CD4-positive, alpha-beta T cell (primary cell): ENCODE measurements around the gene FOXJ3. TPM values are rescaled to one million over a fixed set of nuclear protein-coding genes. Genes with fewer than 3 reads are reported as not detected.

ENCODE experiments used
- ATAC-seq: fragments of 200-7000 bp; cut with Tn5 transposase; one replicate; pipeline ENCODE4 v1.10.0; 2022; ENCODE audit warnings: mild to moderate bottlenecking; ENCODE audit not compliant: poor library complexity
- CTCF ChIA-PET: fragments of 350-600 bp; sonication (Branson Sonifier 250); formaldehyde crosslinking; loops from one replicate; lab custom pipeline; 2021; ENCODE audit warnings: antibody characterized with exemption, inconsistent platforms; lab: Charles Lee
- POLR2A ChIA-PET: fragments of 350-600 bp; sonication (Branson Sonifier 250); formaldehyde crosslinking; loops from one replicate; lab custom pipeline; 2021; ENCODE audit warnings: antibody characterized with exemption, inconsistent platforms; lab: Charles Lee
- DNase-seq, 14 experiments: peaks; one replicate each; pipeline ENCODE4 v3.0.0-alpha.2; 2013 to 2020; ENCODE audit warnings: mixed read lengths in 2 of 14
- H3K27ac ChIP-seq, 2 donors: one replicate each; pipeline versions ENCODE4 v1.5.1 to v1.7.0; 2013; ENCODE audit warnings: low read length in 2 of 2, low read depth in 1 of 2, mild to moderate bottlenecking in 1 of 2
- H3K27me3 ChIP-seq, 2 experiments: 1 replicate in 1 of 2; 2 replicates in 1 of 2; pipeline versions ENCODE4 v1.6.1 to v1.7.0; 2013; ENCODE audit warnings: low read length in 2 of 2, control low read depth in 1 of 2, mild to moderate bottlenecking in 1 of 2, moderate library complexity in 1 of 2; ENCODE audit not compliant: insufficient read depth in 2 of 2, control insufficient read depth in 1 of 2
- H3K36me3 ChIP-seq: one replicate; pipeline ENCODE4 v1.6.1; 2013; ENCODE audit warnings: low read length, control low read depth; ENCODE audit not compliant: insufficient read depth
- H3K4me1 ChIP-seq: one replicate; pipeline ENCODE4 v1.6.1; 2013; ENCODE audit warnings: low read length, control low read depth; ENCODE audit not compliant: insufficient read depth
- H3K4me3 ChIP-seq: one replicate; pipeline ENCODE4 v1.5.1; 2013; ENCODE audit warnings: mild to moderate bottlenecking, low read length, moderate library complexity
- H3K9me3 ChIP-seq, 2 experiments: 1 replicate in 1 of 2; 2 replicates in 1 of 2; pipeline versions ENCODE4 v1.6.1 to v1.7.0; 2013; ENCODE audit warnings: low read length in 2 of 2, mild to moderate bottlenecking in 2 of 2, control low read depth in 1 of 2, moderate library complexity in 1 of 2; ENCODE audit not compliant: control insufficient read depth in 1 of 2, insufficient read depth in 1 of 2
- H3K27ac Mint-ChIP-seq: one replicate; pipeline ENCODE4 v1.8.0; 2020; ENCODE audit warnings: mixed read lengths
- H3K27me3 Mint-ChIP-seq: one replicate; pipeline ENCODE4 v1.8.0; 2021; ENCODE audit warnings: mixed read lengths
- H3K36me3 Mint-ChIP-seq: one replicate; pipeline ENCODE4 v1.8.0; 2021; ENCODE audit warnings: low read depth, mixed read lengths
- H3K4me1 Mint-ChIP-seq: one replicate; pipeline ENCODE4 v1.8.0; 2021; ENCODE audit warnings: low read depth, mixed read lengths
- H3K4me3 Mint-ChIP-seq: one replicate; pipeline ENCODE4 v1.8.0; 2020; ENCODE audit warnings: mild to moderate bottlenecking, mixed read lengths
- H3K9me3 Mint-ChIP-seq: one replicate; pipeline ENCODE4 v1.8.0; 2020; ENCODE audit warnings: mixed read lengths
- CTCF ChIP-seq: fragments of 200-600 bp; IDR thresholded peaks from one replicate; pipeline ENCODE4 v1.8.0; 2022; ENCODE audit warnings: antibody characterized with exemption, mild to moderate bottlenecking
- intact Hi-C, 2 experiments: fragments of 100-400 bp; cut with DNase I in 1 of 2; cut with micrococcal nuclease in 1 of 2; formaldehyde crosslinking; loops; one replicate each; pipeline versions ENCODE4 v1.15.1 to v1.9.0; 2023 to 2025; cut with DNase I, micrococcal nuclease
- total RNA-seq, 174 experiments: library from RNA in 2 of 174; stranded (reverse) in 2 of 174; gene quantifications; one replicate each; pipeline ENCODE4 v1.2.3 and lab custom pipeline; 2021 to 2026

FOXJ3 gene
- total RNA-seq, 2 experiments from 2014 or later, result 73.1 to 74.9 TPM

GRCh38 chr1:42206164-42206563 is 128.9 kb downstream of the FOXJ3 start:
- CTCF ChIA-PET, result no interaction called here
- no peak overlapping the region for H3K27ac Mint-ChIP-seq
- DNase-seq, result no peak
- TF ChIP-seq CTCF, result no peak
- intact Hi-C loops, result no loop called here
- no peak overlapping the region for H3K4me3 Mint-ChIP-seq
- peaks cover 19% of the 10 kb centered on the region for H3K4me1 Mint-ChIP-seq
- Histone ChIP-seq H3K9me3 (peaks cover 0 to 15% of the 10 kb centered on the region in 2 experiments), H3K4me1 (peaks cover 14% of the 10 kb centered on the region), H3K4me3 (no peak overlapping the region), H3K36me3 (peaks cover 27% of the 10 kb centered on the region), H3K27ac (no peak overlapping the region), H3K27me3 (no peaks in the 10 kb centered on the region)
- peaks cover 95% of the 10 kb centered on the region for H3K36me3 Mint-ChIP-seq
- no peaks in the 10 kb centered on the region for H3K27me3 Mint-ChIP-seq
- ATAC-seq, result no peak
- peaks cover 5% of the 10 kb centered on the region for H3K9me3 Mint-ChIP-seq
- POLR2A ChIA-PET, result no interaction called here

GRCh38 chr1:42201986-42202385 is 133.0 kb downstream of the FOXJ3 start:
- no peak for ATAC-seq
- Histone ChIP-seq H3K9me3 (peaks cover 0 to 15% of the 10 kb centered on the region in 2 experiments), H3K4me1 (no peaks in the 10 kb centered on the region), H3K36me3 (peaks cover 39% of the 10 kb centered on the region), H3K4me3 (no peak overlapping the region), H3K27ac (no peak overlapping the region), H3K27me3 (no peaks in the 10 kb centered on the region)
- Mint-ChIP-seq H3K4me1 (no peaks in the 10 kb centered on the region), H3K4me3 (no peak overlapping the region), H3K9me3 (peaks cover 5% of the 10 kb centered on the region), H3K27ac (no peak overlapping the region), H3K27me3 (no peaks in the 10 kb centered on the region), H3K36me3 (peaks cover 93% of the 10 kb centered on the region)
- intact Hi-C loops, result no loop called here
- no peak for TF ChIP-seq CTCF
- CTCF ChIA-PET, result interaction anchor here (0.6 to 1.9 kb wide), 2 partner anchors 29 to 285 kb away, joined by 3 to 7 read pairs; no protein-coding TSS in a partner anchor
- POLR2A ChIA-PET, result no interaction called here
- no peak for DNase-seq

GRCh38 chr1:42198251-42198650 is 136.8 kb downstream of the FOXJ3 start:
- H3K27ac ChIP-seq, result no peak overlapping the region
- DNase-seq, result no peak
- POLR2A ChIA-PET, result no interaction called here
- H3K27me3 Mint-ChIP-seq, result no peaks in the 10 kb centered on the region
- H3K9me3 ChIP-seq, result peaks cover 0 to 13% of the 10 kb centered on the region in 2 experiments
- no peak for TF ChIP-seq CTCF
- no peaks in the 10 kb centered on the region for H3K27me3 ChIP-seq
- peaks cover 45% of the 10 kb centered on the region for H3K36me3 ChIP-seq
- H3K36me3 Mint-ChIP-seq, result peaks cover 92% of the 10 kb centered on the region
- H3K9me3 Mint-ChIP-seq, result peaks cover 5% of the 10 kb centered on the region
- H3K4me1 Mint-ChIP-seq, result no peaks in the 10 kb centered on the region
- no peak for ATAC-seq
- no peaks in the 10 kb centered on the region for H3K4me1 ChIP-seq
- CTCF ChIA-PET, result no interaction called here
- H3K27ac Mint-ChIP-seq, result peak overlapping the region; percentile 10
- no peak overlapping the region for H3K4me3 ChIP-seq
- no peak overlapping the region for H3K4me3 Mint-ChIP-seq
- intact Hi-C loops, result no loop called here
